Measurements from ENCODE around the gene SPATC1L.

DNA sequence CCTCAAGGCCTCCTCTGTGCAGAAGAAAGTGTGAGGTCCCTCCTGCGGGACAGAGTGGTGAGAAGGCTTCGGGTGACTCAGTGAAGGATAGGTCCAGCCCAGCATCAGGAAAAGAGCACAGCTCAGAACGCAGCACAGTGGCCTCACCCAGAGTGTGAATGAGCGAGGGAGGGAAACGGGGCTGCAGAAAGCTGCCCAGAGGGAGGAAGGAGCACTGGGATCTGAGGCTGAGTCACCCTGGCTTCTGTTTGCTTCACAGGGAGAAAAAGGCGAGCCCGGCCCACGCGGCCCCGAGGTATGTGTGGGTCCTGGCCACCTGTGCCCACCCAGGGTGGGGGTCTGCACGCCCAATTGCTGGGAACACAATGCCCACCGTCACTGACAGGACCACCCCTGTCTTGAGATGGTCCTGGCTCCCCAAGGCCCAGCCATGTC lies 62.0 kb downstream of the SPATC1L start:
- no peak for TF ChIP-seq POLR2A (IDR thresholded peaks at IDR 0.05; ENCODE audit: extremely low read depth, insufficient read length)
- no peak for TF ChIP-seq CTCF (IDR thresholded peaks at IDR 0.05; ENCODE audit: low read depth, low read length)
- TF ChIP-seq MYC (IDR thresholded peaks at IDR 0.05; ENCODE audit: low read depth, low read length) = no peak
- TF ChIP-seq, protein P1, sequence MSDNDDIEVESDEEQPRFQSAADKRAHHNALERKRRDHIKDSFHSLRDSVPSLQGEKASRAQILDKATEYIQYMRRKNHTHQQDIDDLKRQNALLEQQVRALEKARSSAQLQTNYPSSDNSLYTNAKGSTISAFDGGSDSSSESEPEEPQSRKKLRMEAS (IDR thresholded peaks at IDR 0.05; ENCODE audit: low read depth, low read length) = no peak

All from NB4 (cell line).